WTC11 (cell line): ENCODE results near the gene TUBA1A.

Experiments used
- MLX ChIP-seq: sonication (generic); formaldehyde crosslinking; IDR thresholded peaks from 2 replicates; pipeline ENCODE4 v1.8.1; 2023; ENCODE audit warnings: mild to moderate bottlenecking, missing genetic modification reagents, moderate library complexity
- SMAD3 ChIP-seq: sonication (generic); formaldehyde crosslinking; IDR thresholded peaks from 2 replicates; pipeline ENCODE4 v1.8.0; 2022; ENCODE audit warnings: missing genetic modification reagents, mild to moderate bottlenecking, borderline replicate concordance
- ZBTB21 ChIP-seq: sonication (generic); formaldehyde crosslinking; IDR thresholded peaks from 2 replicates; pipeline ENCODE4 v1.8.1; 2023; ENCODE audit warnings: mild to moderate bottlenecking, missing genetic modification reagents, borderline replicate concordance
- TF ChIP-seq, protein P1 (sequence below): fragments of 200-600 bp; IDR thresholded peaks from 2 replicates; pipeline ENCODE4 v1.8.0; 2022; ENCODE audit warnings: antibody characterized with exemption

GRCh38 chr12:49146406-49146805, 42.5 kb downstream of the TUBA1A start:
- TF ChIP-seq, protein P1, sequence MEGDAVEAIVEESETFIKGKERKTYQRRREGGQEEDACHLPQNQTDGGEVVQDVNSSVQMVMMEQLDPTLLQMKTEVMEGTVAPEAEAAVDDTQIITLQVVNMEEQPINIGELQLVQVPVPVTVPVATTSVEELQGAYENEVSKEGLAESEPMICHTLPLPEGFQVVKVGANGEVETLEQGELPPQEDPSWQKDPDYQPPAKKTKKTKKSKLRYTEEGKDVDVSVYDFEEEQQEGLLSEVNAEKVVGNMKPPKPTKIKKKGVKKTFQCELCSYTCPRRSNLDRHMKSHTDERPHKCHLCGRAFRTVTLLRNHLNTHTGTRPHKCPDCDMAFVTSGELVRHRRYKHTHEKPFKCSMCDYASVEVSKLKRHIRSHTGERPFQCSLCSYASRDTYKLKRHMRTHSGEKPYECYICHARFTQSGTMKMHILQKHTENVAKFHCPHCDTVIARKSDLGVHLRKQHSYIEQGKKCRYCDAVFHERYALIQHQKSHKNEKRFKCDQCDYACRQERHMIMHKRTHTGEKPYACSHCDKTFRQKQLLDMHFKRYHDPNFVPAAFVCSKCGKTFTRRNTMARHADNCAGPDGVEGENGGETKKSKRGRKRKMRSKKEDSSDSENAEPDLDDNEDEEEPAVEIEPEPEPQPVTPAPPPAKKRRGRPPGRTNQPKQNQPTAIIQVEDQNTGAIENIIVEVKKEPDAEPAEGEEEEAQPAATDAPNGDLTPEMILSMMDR: no peak
- no peak for TF ChIP-seq ZBTB21 (CRISPR knock-in tag)
- TF ChIP-seq SMAD3: no peak
- no peak for TF ChIP-seq MLX (CRISPR knock-in tag)
